ENCODE measurements around the gene MYL11.

DNA sequence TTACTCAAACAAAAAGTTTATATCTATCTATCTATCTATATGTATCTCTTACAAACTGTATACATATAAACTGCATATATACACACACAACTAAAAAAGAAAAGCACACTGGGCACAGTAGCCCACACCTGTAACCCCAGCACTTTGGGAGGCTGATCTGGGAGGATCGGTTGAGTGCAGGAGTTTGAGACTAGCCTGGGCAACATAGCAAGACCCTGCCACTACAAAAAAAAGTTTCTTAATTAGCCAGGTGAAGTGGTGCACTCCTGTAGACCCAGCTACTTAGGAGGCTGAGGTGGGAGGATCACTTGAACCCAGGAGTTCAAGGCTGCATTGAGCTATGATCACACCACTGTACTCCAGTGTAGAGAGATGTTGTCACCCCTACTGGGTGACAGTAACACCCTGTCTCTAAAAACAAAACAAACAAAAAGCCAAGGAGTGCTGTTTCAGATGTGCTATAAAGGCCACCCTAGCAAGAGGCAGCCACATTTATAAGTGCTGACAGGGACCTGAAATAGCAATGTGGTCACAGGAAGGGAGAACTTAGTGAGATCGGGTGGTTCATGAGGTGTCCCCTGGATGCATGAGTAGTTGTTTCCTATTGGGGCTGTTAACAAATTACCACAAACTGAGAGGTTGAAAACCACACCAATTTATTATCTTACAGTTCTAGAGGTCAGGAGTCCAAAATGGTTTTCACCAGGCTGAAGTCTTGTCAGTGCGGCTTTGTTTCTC, 24.3 kb upstream of the MYL11 start:
- TF ChIP-seq, protein P1, sequence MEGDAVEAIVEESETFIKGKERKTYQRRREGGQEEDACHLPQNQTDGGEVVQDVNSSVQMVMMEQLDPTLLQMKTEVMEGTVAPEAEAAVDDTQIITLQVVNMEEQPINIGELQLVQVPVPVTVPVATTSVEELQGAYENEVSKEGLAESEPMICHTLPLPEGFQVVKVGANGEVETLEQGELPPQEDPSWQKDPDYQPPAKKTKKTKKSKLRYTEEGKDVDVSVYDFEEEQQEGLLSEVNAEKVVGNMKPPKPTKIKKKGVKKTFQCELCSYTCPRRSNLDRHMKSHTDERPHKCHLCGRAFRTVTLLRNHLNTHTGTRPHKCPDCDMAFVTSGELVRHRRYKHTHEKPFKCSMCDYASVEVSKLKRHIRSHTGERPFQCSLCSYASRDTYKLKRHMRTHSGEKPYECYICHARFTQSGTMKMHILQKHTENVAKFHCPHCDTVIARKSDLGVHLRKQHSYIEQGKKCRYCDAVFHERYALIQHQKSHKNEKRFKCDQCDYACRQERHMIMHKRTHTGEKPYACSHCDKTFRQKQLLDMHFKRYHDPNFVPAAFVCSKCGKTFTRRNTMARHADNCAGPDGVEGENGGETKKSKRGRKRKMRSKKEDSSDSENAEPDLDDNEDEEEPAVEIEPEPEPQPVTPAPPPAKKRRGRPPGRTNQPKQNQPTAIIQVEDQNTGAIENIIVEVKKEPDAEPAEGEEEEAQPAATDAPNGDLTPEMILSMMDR (conservative IDR thresholded peaks at IDR 0.05) = no peak
- TF ChIP-seq ZFX (IDR thresholded peaks at IDR 0.05) = no peak

Data from C4-2B (cell line).